GM21360 (cell line): Measurements from ENCODE around the gene TESMIN.

Experiments used
- ATAC-seq: cut with Tn5 transposase; IDR thresholded peaks from one replicate; pipeline ENCODE4 v1.9.1; 2021; ENCODE audit warnings: mild to moderate bottlenecking, moderate library complexity; ENCODE audit not compliant: unreplicated experiment

Gene TESMIN

GRCh38 chr11:68763181-68763721 is 11.9 kb upstream of the TESMIN start:
- no peak for ATAC-seq

GRCh38 chr11:68762481-68762880 is 11.2 kb upstream of the TESMIN start:
- ATAC-seq = no peak

DNA sequence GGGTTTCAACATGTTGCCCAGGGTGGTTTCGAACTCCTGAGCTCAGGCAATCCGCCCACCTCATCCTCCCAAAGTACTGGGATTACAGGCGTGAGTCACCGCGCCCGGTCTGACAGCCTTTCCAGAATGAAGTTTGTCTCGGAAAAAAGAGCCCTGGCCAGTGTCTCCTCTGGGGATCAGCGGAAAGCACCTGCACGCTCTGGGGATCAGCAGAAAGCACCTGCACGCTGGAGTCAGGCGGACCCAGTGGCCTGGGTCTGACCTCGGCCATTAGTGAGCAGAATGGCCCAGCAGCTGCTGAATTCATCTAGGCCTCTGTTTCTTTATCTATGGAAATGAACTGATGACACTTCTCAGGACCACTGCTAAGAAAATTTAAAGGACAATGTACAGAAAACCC is 10.5 kb upstream of the TESMIN start:
- no peak for ATAC-seq

GRCh38 chr11:68759991-68760390 is 8.7 kb upstream of the TESMIN start:
- ATAC-seq = no peak

- ATAC-seq = no peak
These were observed 6.4 kb upstream of the TESMIN start for GRCh38 chr11:68757711-68758110.

GRCh38 chr11:68756171-68756766 is 4.9 kb upstream of the TESMIN start:
- ATAC-seq = no peak

GRCh38 chr11:68753300-68753699 is 2.0 kb upstream of the TESMIN start:
- ATAC-seq = no peak

DNA sequence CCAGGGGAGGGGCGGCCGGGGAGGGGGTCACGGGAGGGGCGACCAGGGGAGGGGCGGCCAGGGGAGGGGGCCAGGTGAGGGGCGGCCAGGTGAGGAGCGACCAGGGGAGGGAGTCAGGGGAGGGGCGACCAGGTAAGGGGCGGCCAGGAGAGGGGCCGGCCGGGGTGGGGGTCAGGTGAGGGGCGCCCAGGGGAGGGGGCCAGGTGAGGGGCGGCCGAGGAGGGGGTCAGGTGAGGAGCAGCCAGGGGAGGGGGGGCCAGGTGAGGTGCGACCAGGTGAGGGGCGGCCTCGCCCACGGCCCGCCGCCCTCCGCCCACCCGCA is 355 bp downstream of the TESMIN start:
- no peak for ATAC-seq

GRCh38 chr11:68750195-68751003 is 921 bp downstream of the TESMIN start:
- ATAC-seq = no peak

DNA sequence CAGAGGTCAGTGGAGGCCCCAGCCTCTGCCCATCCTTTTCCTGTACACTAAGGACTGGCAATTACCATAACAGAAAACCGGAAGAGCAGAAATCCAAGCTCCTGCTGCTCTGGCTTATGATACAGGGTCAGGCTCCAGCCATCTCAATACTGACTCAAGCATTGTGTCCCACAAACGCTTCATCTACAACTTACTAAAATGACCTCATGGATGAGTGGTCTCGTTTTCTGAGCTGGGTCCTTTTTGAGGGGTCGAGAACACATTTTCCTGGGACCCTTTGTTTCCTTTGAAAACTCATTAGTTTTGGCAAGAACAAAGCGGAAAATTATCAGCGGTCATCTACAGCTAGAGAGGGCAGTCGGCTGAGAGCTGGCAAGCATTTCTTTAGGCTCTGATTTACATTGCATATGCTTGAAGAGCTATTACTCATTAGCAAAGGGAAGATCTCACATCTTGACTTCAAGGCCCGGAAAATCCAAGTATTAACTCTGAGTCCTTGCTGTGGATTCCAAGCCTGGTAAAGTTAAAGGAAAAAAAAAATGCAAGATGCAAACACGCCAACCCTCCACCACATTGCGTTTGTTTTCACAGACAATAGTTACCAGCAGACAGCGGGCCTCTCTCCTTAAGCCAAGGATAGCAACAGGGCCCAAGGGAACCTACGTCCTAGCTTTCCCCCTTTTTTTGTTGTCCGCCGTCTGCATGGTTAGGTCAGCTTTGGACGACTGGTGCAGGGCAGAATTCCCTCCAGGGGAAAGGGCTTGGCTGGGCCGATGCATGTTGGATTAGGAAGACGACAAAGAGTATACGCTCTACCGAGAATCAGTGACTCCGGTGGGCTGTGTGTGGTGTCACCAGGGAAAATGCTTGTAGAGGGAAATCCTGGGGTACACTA is 1.8 kb downstream of the TESMIN start:
- no peak for ATAC-seq

DNA sequence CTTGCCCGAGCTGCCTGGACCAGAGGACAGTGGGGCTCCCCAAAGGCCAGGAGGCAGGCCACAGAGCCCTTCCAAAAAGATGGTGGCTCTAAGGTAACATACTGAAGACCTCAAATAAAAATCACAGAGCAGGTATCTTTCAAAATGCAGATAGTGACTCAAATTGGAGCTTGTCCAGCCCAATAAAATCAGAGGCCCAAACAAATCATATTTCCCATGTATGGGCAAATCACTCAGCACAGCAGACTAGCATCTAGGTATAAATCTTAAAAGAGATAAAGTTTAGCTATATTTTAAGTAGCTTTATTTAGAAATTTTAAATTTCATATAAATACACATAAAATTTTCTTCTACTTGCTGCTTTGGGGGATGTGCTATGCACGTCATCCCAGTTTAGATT is 3.3 kb downstream of the TESMIN start:
- no peak for ATAC-seq

DNA sequence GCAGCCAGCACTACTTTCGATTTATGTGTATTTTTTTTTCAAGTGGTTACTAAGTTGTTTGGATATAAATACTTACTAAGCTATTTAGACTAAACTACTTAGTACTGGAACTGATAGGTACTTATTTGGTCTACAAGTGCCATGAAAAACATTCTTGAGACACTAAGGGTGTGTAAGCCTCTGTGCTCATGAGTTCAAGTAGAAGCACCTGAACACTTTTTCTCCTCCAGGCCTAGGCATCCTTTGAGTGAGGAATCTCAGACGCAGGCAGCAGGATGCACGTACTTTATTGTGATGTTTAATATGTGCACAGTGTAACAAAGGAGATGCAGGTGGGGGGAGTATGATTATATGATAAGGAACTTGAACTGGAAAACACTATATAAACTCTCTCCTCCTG is 7.8 kb downstream of the TESMIN start:
- no peak for ATAC-seq

DNA sequence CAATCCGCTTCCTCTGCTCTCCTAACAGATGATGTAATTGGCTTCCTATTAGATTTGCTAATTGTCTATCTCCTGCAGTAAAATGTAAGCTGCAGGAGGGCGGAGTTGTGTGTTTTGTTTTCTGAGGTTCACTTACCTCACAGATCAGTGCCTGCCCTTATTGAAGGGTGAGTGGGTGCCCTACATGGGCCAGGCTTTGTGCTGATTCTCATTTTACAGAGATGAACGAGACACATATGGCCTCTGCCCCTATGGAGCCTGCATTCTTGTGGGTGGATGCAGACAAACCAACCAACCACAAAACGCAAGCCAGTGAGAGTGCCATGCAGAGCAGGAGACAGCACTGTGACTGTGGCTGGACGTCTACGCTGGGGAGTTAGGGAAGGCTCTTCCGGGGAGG is 9.9 kb downstream of the TESMIN start:
- no peak for ATAC-seq

DNA sequence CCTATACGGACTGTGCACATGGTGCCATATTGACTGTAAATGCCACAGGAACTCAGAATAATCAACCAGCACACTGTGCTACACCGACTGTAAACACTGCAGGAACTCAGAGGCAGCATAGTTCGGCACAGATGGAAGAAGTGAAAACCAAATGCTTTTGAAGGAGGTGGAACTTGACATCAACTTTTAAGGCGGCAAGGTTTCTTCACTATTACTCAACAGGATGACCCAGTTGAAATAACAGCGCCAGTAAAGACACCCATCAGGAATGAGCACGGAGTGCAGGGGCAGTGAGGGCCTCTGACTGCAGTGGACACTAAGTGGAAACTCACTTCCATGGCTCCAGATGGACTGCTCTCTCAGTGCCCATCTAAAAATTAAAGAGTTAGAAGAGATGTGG is 15.7 kb downstream of the TESMIN start:
- ATAC-seq = no peak

DNA sequence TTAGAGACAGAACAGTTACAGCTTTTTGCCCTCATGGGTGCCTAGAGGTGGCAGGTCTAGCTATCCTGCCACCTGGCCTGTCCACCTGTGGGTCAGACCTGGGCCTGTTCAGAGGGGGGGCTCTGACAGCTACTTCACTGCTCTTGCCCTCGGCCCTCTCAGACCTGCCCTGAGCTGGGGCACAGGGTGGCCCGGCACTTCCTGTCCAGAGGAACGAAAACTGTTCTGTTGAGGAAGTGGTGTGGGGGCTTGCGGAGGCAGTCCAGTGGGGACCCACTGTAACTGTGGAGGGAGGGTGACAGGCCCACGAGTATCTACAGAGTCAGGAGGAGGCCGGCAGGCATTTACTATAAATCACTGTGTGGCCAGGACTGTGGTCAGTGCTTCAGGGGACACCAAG is 16.2 kb downstream of the TESMIN start:
- no peak for ATAC-seq

- no peak for ATAC-seq
These were observed 17.2 kb downstream of the TESMIN start for GRCh38 chr11:68734111-68734510.

- no peak for ATAC-seq
These were observed 23.5 kb downstream of the TESMIN start for GRCh38 chr11:68727783-68728182.

DNA sequence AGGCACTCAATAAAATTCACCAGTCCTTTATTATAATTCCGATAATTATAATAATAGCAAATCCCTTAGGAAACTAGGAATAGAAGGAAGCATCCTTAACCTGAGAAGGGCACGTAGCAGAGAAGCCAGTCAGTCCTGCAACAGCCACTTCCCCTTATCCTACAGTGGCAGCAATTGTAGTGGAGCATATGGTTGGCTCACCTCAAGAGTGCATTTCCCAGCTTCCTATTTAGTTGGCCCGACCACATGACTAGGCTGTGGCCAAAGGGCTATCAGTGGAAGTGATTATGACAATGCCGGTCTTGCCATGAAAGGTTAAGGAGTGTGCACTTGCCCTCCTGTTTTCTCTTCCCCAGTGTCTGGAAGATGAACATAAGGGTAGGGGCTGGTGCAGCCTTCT is 27.0 kb downstream of the TESMIN start:
- no peak for ATAC-seq

- ATAC-seq = no peak
These were observed 29.2 kb downstream of the TESMIN start for GRCh38 chr11:68722143-68722542.

- no peak for ATAC-seq
These were observed 30.2 kb downstream of the TESMIN start for GRCh38 chr11:68721075-68721474.

GRCh38 chr11:68715456-68716122 is 35.7 kb downstream of the TESMIN start:
- ATAC-seq = no peak
